ENCODE data around the gene ASNS.
"Not testable (repeated sequence)": the region's sequence is repeated elsewhere in the genome, so short reads cannot be mapped to it uniquely, and the experiment has no call there.

Gene ASNS

DNA sequence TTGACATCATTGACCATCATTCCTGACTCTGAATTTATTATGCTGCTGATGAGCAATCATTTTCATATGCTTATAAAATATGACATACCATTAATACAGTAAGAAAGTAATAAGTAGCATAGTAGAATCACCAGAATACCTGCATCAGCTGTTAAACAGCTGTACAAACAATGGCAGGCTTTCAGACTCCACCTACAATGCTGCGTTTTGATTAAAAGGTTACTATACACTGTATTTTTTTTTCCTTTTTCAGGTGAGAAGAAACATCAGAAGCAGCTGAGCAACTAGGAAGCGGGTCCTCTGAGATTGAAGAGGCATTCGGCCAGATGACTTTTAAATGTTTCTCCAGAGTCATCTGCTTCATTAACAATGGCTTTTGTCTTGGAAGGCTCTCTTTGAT, 7.1 kb downstream of the ASNS start:
- no peak overlapping the region for H3K9ac ChIP-seq (ENCODE audit: low read depth, low read length)
- H3K4me1 ChIP-seq (ENCODE audit: insufficient read depth, low read length), result no peaks in the 10 kb centered on the region
- no peak overlapping the region for H3K27ac ChIP-seq (ENCODE audit: low read depth, low read length)
- WGBS, result 98% methylated on average over 3 of the region's 3 CpGs
- H3K9me3 ChIP-seq (ENCODE audit: insufficient read depth, low read depth, low read length), result no peaks in the 10 kb centered on the region
- no peaks in the 10 kb centered on the region for H3K27me3 ChIP-seq (ENCODE audit: insufficient read depth, low read length)
- H3K36me3 ChIP-seq (ENCODE audit: insufficient read depth, low read length), result peaks cover 71% of the 10 kb centered on the region
- no peak overlapping the region for H3K4me3 ChIP-seq (ENCODE audit: low read length)

GRCh38 chr7:97859606-97860204, 12.5 kb downstream of the ASNS start:
- Histone ChIP-seq H3K36me3 (ENCODE audit: insufficient read depth, low read length) (peaks cover 77% of the 10 kb centered on the region), H3K4me1 (ENCODE audit: insufficient read depth, low read length) (no peaks in the 10 kb centered on the region), H3K4me3 (ENCODE audit: low read length) (no peak overlapping the region), H3K9ac (ENCODE audit: low read depth, low read length) (no peak overlapping the region), H3K27me3 (ENCODE audit: insufficient read depth, low read length) (no peaks in the 10 kb centered on the region), H3K9me3 (ENCODE audit: insufficient read depth, low read depth, low read length) (no peaks in the 10 kb centered on the region), H3K27ac (ENCODE audit: low read depth, low read length) (no peak overlapping the region)
- WGBS, result 96% methylated on average over 4 of the region's 4 CpGs

- Histone ChIP-seq H3K27me3 (ENCODE audit: insufficient read depth, low read length) (no peaks in the 10 kb centered on the region), H3K36me3 (ENCODE audit: insufficient read depth, low read length) (peaks cover 78% of the 10 kb centered on the region), H3K4me3 (ENCODE audit: low read length) (no peak overlapping the region), H3K27ac (ENCODE audit: low read depth, low read length) (no peak overlapping the region), H3K4me1 (ENCODE audit: insufficient read depth, low read length) (no peaks in the 10 kb centered on the region), H3K9ac (ENCODE audit: low read depth, low read length) (no peak overlapping the region), H3K9me3 (ENCODE audit: insufficient read depth, low read depth, low read length) (no peaks in the 10 kb centered on the region)
- WGBS, result 97% methylated on average over 1 of the region's 2 CpGs
These were observed 14.0 kb downstream of the ASNS start for GRCh38 chr7:97858221-97858620.

DNA sequence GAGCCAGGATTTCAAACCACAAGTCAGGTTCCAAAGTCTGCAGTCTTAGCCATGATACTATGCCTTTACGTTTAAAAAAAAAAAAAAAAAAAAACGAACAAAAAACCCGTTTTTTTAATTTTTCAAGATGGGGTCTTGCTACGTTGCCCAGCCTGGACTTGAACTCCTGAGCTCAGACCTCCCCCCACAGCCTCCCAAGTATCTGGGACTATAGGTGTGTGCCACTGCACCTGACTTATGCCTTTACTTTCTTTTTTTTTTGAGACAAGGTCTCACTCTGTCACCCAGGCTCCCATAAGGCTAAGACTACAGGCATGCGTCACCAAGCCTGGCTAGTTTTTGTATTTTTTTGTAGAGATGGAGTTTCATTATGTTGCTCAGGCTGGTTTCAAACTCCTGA, 14.7 kb downstream of the ASNS start:
- H3K27ac ChIP-seq (ENCODE audit: low read depth, low read length), result no peak overlapping the region
- no peaks in the 10 kb centered on the region for H3K4me1 ChIP-seq (ENCODE audit: insufficient read depth, low read length)
- peaks cover 81% of the 10 kb centered on the region for H3K36me3 ChIP-seq (ENCODE audit: insufficient read depth, low read length)
- H3K27me3 ChIP-seq (ENCODE audit: insufficient read depth, low read length), result no peaks in the 10 kb centered on the region
- WGBS, result 81% methylated on average over 5 of the region's 5 CpGs
- H3K4me3 ChIP-seq (ENCODE audit: low read length), result no peak overlapping the region
- H3K9me3 ChIP-seq (ENCODE audit: insufficient read depth, low read depth, low read length), result no peaks in the 10 kb centered on the region
- H3K9ac ChIP-seq (ENCODE audit: low read depth, low read length), result no peak overlapping the region

- H3K9ac ChIP-seq (ENCODE audit: low read depth, low read length), result no peak overlapping the region
- no peak overlapping the region for H3K4me3 ChIP-seq (ENCODE audit: low read length)
- no peaks in the 10 kb centered on the region for H3K4me1 ChIP-seq (ENCODE audit: insufficient read depth, low read length)
- WGBS, result 91% methylated on average over 2 of the region's 2 CpGs
- no peaks in the 10 kb centered on the region for H3K27me3 ChIP-seq (ENCODE audit: insufficient read depth, low read length)
- no peak overlapping the region for H3K27ac ChIP-seq (ENCODE audit: low read depth, low read length)
- H3K36me3 ChIP-seq (ENCODE audit: insufficient read depth, low read length), result peaks cover 55% of the 10 kb centered on the region
- no peaks in the 10 kb centered on the region for H3K9me3 ChIP-seq (ENCODE audit: insufficient read depth, low read depth, low read length)
These were observed 20.5 kb downstream of the ASNS start for GRCh38 chr7:97851683-97852082.

- H3K9ac ChIP-seq (ENCODE audit: low read depth, low read length); H3K4me3 ChIP-seq (ENCODE audit: low read length); H3K27me3 ChIP-seq (ENCODE audit: insufficient read depth, low read length); H3K9me3 ChIP-seq (ENCODE audit: insufficient read depth, low read depth, low read length); H3K27ac ChIP-seq (ENCODE audit: low read depth, low read length); H3K4me1 ChIP-seq (ENCODE audit: insufficient read depth, low read length): not testable (repeated sequence)
- H3K36me3 ChIP-seq (ENCODE audit: insufficient read depth, low read length), result peaks cover 42% of the 10 kb centered on the region
- 100% methylated on average over 1 of the region's 4 CpGs for WGBS
These were observed 21.8 kb downstream of the ASNS start for GRCh38 chr7:97850262-97851031.

GRCh38 chr7:97847791-97848190, 24.4 kb downstream of the ASNS start:
- Histone ChIP-seq H3K27me3 (ENCODE audit: insufficient read depth, low read length) (no peaks in the 10 kb centered on the region), H3K27ac (ENCODE audit: low read depth, low read length) (no peak overlapping the region), H3K36me3 (ENCODE audit: insufficient read depth, low read length) (peaks cover 16% of the 10 kb centered on the region), H3K4me3 (ENCODE audit: low read length) (no peak overlapping the region), H3K9me3 (ENCODE audit: insufficient read depth, low read depth, low read length) (peaks cover 11% of the 10 kb centered on the region), H3K9ac (ENCODE audit: low read depth, low read length) (no peak overlapping the region), H3K4me1 (ENCODE audit: insufficient read depth, low read length) (no peaks in the 10 kb centered on the region)
- 83% methylated on average over 5 of the region's 5 CpGs for WGBS

DNA sequence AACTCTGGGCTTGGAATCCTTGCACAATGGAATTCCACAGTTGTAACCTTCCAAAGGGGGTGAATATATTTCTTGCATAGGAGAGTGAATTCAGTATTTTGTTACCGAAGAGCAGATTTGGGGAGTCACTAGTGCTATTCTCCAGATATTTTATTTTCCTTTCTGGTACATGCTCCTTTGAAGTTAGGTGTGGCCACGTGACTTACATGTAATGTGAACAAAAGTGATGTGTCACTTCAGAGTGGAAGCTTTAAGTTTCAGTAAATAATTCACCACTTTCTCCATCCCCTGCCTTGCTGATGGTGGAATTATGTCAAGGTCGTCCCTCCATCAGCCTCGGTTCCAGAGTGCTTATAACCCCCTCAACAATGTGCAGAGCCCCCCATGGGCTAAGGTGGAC, 25.3 kb downstream of the ASNS start:
- H3K27ac ChIP-seq (ENCODE audit: low read depth, low read length), result no peak overlapping the region
- WGBS, result 92% methylated on average over 3 of the region's 4 CpGs
- no peaks in the 10 kb centered on the region for H3K27me3 ChIP-seq (ENCODE audit: insufficient read depth, low read length)

DNA sequence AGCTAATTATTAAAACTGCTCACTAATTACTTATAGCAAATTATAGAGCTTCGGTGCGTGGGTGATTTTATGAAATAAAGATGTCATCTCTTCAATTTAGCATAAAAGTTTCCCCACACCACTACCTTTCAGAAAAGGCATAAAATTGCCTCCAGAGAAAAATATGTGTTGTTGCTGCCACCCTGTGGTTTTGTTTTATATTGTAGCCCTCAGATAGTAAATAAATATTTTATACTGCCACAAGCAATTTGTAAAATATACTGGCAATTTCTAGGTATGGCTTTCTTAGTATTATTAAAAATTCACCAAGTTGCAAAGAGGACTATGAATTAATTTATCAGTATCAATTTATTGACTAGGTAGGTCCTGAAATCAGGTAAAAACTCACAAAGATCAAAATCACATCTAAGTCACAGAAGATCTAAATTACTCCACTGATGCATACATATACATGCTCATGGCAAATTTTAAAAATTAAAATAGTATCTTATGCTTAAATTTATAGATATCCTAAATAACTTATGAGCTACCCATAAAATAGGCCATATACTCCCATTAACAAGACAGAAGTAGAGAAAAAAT, 26.5 kb downstream of the ASNS start:
- Histone ChIP-seq H3K9ac (ENCODE audit: low read depth, low read length) (no peak overlapping the region), H3K36me3 (ENCODE audit: insufficient read depth, low read length) (no peaks in the 10 kb centered on the region), H3K27me3 (ENCODE audit: insufficient read depth, low read length) (no peaks in the 10 kb centered on the region), H3K27ac (ENCODE audit: low read depth, low read length) (no peak overlapping the region), H3K4me1 (ENCODE audit: insufficient read depth, low read length) (no peaks in the 10 kb centered on the region), H3K9me3 (ENCODE audit: insufficient read depth, low read depth, low read length) (peaks cover 13% of the 10 kb centered on the region), H3K4me3 (ENCODE audit: low read length) (no peak overlapping the region)
- WGBS, result 80% methylated on average over 2 of the region's 2 CpGs

More for the DNA sequence above, 25.3 kb downstream of the ASNS start:
- Histone ChIP-seq H3K9ac (ENCODE audit: low read depth, low read length) (no peak overlapping the region), H3K4me1 (ENCODE audit: insufficient read depth, low read length) (no peaks in the 10 kb centered on the region), H3K4me3 (ENCODE audit: low read length) (no peak overlapping the region), H3K9me3 (ENCODE audit: insufficient read depth, low read depth, low read length) (peaks cover 13% of the 10 kb centered on the region), H3K36me3 (ENCODE audit: insufficient read depth, low read length) (peaks cover 7% of the 10 kb centered on the region)

DNA sequence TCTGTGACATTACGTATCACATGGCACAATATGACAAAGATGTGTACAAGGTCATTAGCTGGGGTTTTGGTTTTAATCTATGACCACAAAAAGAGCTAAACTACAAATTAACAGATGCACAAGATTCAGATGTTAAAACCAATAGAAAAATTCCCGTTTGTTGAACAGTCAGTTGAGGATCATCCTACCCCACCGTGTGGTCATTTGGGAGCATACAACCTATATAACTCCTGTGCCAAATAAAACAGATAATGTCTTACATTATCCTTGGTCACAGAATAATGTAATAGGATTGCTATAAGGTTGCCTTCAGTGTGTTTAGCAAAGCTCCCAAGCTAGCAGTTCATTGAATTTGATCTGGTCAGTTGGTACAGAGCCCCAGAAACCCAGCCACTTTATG, 28.2 kb downstream of the ASNS start:
- Histone ChIP-seq H3K9me3 (ENCODE audit: insufficient read depth, low read depth, low read length) (peaks cover 13% of the 10 kb centered on the region), H3K9ac (ENCODE audit: low read depth, low read length) (no peak overlapping the region), H3K4me3 (ENCODE audit: low read length) (no peak overlapping the region), H3K27me3 (ENCODE audit: insufficient read depth, low read length) (no peaks in the 10 kb centered on the region), H3K4me1 (ENCODE audit: insufficient read depth, low read length) (no peaks in the 10 kb centered on the region), H3K27ac (ENCODE audit: low read depth, low read length) (no peak overlapping the region), H3K36me3 (ENCODE audit: insufficient read depth, low read length) (no peaks in the 10 kb centered on the region)
- 92% methylated on average over 3 of the region's 3 CpGs for WGBS

GRCh38 chr7:97842772-97843345, 29.3 kb downstream of the ASNS start:
- WGBS, result 96% methylated on average over 27 of the region's 27 CpGs

More at GRCh38 chr7:97842772-97843345, 29.3 kb downstream of the ASNS start:
- Histone ChIP-seq H3K36me3 (ENCODE audit: insufficient read depth, low read length) (no peaks in the 10 kb centered on the region), H3K9me3 (ENCODE audit: insufficient read depth, low read depth, low read length) (peaks cover 13% of the 10 kb centered on the region), H3K9ac (ENCODE audit: low read depth, low read length) (no peak overlapping the region), H3K27me3 (ENCODE audit: insufficient read depth, low read length) (no peaks in the 10 kb centered on the region), H3K4me1 (ENCODE audit: insufficient read depth, low read length) (no peaks in the 10 kb centered on the region), H3K27ac (ENCODE audit: low read depth, low read length) (no peak overlapping the region), H3K4me3 (ENCODE audit: low read length) (no peak overlapping the region)
